T47D (cell line): ENCODE measurements around the gene KLRC3.
A peak's percentile ranks its signal among the peaks of the same experiment; 100 is the strongest.
"Not testable (repeated sequence)": the region's sequence is repeated elsewhere in the genome, so short reads cannot be mapped to it uniquely, and the experiment has no call there.

Experiments
- DNase-seq, 2 experiments: peaks; one replicate each; pipeline versions ENCODE4 v3.0.0 to v3.0.0-alpha.2; 2011 to 2012; ENCODE audit warnings: low read depth in 1 of 2, low spot score in 1 of 2
- JUND ChIP-seq: IDR thresholded peaks from 2 replicates; pipeline ENCODE4 v1.6.1; 2012; ENCODE audit warnings: low read depth
- in situ Hi-C: cut with HindIII; loops from 2 replicates; pipeline ENCODE4 v1.10.0; 2016; ENCODE audit warnings: low sequenced_read_pairs, low pct_unique_long_range_greater_than_20kb

Gene KLRC3

DNA sequence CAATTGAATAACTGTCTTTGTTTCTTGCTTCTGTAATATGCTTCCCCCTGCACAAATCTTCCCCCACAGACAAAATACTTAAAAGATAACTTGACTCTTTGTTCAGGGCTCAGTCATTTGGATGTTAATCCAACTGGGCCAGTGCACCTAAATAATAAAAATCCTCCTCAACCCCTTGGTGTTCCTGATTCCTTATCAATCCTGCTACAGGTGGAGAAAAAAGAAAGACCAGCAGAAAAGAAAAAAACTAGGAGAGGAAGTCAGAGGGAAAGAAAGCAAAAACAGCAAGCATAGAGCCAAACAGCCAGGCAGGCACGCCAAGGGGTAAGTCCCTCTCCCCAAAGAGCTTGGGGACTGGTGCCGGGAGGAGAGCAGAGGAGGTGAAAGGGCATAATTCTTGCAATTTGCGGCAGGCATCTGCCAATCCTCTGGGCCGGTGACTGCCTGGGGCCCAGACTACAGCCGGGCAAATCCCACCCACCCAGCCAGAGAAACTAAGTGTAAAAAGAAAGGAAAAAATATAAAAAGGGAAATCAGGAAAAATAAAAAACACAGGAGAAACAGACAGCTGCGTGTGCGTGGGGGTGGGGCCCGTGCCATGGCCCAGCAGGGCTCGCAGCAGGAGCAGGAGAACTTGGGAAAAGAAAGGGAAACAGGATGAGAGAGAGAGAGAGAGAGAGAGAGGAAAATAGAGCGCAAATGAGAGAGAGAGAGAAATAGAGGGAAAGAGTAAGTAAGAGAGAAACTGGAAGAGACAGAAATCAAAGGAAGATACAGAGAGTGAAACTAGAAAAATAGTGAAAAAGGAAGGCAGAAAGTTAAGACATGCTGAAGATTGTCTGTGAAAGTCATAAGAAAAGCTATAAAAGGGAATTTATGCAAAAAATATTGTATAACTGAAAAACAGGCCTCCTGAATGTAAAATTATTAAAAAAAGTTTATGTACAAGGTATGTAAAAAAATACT is 51.9 kb downstream of the KLRC3 start:
- DNase-seq, result no peak
- TF ChIP-seq JUND, result no peak
- in situ Hi-C loops, result no loop called here

DNA sequence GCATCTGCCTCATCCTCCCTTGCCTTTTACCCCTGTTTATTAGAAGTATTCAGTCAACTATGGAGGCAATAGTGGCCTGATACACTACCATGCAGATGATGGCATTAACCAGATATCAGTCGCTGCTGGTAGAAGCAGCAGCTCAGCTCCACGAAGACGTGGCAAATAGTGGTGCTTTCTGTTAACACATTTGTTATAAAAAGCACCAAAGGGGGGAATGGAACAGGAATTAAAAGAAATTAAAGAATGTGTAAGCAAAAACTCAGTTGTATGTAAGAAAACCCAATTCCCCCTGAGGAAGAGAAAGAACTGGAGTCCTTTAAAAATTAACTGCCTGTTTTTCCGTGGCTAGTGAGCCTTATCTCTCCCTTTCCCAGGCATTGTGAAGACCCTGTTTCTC is 52.7 kb downstream of the KLRC3 start:
- DNase-seq, in situ Hi-C loops: not testable (repeated sequence)

DNA sequence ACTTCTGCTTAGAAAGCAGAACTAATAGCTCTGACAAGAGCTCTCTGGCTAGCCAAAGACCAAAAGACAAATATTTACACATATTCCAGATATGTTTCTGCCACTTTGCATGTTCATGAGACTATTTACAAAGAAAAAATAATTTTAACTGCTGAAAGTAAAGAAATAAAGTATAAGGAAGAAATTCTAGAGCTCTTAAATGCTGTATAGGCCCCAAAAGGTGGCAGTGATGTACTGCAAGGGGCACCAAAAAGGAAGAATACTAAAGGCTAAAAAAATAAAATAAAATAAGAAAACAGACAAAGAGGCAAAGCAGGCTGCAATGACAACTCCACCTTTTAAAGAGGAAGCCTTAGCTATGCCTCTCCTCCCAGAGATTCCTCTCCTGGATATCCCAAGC is 53.5 kb downstream of the KLRC3 start:
- in situ Hi-C loops, result no loop called here
- TF ChIP-seq JUND, result no peak
- peak in 1 of 2 experiments; percentile 63 for DNase-seq

DNA sequence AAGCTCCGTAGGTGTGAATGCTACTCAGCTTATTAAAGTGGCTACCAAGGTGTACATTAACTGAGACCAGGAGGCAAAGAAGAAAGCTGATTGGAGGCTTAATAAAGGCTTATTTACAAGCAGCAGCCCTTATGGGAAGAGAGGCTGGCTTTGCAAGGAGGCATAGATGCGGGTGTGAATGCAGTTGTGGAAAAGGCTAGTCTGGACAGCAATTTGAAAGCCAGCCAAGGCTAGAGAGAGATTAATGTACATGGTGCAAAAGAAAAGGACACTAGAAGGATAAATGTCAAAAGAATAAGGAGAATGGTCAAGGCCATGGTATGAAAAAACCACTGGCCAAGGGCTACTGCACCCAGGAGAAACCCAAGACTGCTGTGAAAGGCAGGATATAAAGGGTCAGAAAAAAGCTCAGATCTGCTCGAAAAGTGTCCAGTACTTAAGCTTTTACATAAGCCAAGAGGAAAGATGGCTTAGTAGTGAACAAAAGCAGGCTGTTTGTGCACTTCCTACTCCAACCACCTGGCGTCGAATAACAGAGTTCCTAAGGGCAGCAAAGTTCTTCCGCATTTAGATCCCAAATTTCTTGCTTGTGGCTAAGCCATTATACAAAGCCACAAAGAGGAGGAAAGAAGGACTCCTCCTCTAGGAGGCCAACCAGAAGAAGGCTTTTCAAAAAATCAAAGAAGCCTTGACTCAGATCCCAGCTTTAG is 54.5 kb downstream of the KLRC3 start:
- peak in 1 of 2 experiments; percentile 51 for DNase-seq

DNA sequence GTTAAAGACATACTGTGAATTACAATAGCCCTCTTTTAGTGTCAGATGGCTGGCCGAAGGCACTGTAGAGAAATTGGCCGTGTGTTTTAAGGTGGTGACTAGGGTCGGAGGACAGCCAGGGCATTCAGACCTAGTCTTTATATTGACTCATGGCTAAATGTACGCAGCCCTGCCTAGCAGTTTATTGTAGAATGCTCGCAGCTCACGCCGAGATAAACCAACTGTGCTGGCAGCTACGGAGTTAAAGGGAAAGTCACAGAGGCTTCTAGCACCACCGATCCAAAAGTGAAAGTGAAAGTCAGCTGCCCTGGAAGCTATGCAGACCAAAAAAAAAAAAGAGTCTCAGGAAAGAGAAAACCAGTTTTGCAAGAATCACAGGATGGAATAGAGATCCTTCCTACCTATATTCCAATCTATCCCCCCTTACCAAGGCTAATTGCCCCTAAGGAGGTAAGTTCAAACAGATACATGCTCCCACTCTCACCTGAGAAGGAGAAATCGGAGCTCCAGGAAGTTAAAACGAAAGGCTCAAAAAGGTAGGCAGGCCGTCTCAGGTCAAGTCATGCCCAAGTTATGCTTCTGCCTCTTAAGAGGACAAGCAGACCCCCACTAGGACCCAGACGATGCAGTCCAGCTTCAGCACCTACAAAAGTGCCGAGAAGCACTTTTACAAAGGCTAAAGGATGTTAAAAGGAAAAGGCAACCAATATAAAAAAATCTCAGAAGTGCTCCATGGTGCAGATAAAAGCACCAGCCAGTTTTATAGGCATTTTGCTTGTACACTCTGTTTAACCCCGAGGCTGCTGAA is 55.4 kb downstream of the KLRC3 start:
- peak in 1 of 2 experiments; percentile 80 for DNase-seq
- in situ Hi-C loops, result no loop called here
- no peak for TF ChIP-seq JUND

More for the DNA sequence above, 54.5 kb downstream of the KLRC3 start:
- in situ Hi-C loops, result no loop called here
- no peak for TF ChIP-seq JUND

DNA sequence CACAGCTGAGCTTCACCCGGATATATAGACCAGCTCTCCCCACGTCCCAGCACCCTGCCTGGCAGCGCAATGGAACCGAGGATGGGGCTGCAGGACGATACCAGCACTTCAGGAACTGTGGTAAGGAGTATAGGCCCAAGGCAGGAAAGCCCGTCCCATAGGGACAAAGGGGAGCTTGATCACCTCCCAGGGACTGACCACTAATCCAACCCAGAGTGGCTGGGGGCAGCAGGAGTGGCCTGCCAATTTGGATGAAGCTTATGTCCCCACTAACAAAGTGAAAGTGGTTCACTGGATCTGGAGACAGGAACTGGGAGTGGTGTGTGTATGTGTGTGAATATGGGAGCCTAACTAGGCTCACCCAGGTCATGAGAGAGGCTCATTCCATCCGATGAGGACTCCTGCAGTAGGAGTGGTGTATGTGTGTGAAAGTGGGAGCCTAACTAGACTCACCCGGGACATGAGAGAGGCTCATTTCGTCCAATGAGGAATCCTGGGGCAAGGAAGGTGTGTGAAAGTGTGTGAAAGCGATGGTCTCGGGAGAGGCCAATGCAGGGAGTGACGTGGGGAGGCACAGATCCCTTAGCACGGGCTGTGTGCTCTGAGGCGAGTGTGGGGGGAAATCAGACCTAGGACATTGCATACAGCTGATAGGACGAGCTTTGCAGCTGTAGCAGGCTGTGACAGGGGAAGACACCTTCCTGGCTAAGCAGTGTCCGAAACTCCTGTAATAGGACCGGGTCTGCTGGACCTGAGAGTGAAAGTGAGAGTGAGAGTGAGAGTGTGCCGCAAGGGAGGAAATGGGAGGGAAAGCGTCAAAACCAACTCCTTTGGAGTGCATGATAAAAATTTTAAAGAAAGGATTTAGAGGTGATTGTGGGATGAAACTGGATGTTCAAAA is 56.2 kb downstream of the KLRC3 start:
- peak in 1 of 2 experiments; percentile 57 for DNase-seq
- in situ Hi-C loops, result no loop called here

DNA sequence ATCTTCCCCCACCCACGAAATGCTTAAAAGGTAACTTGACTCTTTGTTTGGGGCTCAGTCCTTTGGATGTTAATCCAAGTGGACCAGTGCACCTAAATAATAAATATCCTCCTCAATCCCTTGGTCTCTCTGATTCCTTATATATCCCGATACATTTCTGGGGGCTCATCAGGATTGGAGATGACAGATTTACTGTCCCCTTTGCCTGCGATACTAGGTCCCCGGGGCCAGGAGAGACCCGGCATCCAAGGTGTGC is 56.8 kb downstream of the KLRC3 start:
- DNase-seq, result no peak
- TF ChIP-seq JUND, result no peak
- in situ Hi-C loops, result no loop called here

More for the DNA sequence above, 56.2 kb downstream of the KLRC3 start:
- TF ChIP-seq JUND, result no peak

DNA sequence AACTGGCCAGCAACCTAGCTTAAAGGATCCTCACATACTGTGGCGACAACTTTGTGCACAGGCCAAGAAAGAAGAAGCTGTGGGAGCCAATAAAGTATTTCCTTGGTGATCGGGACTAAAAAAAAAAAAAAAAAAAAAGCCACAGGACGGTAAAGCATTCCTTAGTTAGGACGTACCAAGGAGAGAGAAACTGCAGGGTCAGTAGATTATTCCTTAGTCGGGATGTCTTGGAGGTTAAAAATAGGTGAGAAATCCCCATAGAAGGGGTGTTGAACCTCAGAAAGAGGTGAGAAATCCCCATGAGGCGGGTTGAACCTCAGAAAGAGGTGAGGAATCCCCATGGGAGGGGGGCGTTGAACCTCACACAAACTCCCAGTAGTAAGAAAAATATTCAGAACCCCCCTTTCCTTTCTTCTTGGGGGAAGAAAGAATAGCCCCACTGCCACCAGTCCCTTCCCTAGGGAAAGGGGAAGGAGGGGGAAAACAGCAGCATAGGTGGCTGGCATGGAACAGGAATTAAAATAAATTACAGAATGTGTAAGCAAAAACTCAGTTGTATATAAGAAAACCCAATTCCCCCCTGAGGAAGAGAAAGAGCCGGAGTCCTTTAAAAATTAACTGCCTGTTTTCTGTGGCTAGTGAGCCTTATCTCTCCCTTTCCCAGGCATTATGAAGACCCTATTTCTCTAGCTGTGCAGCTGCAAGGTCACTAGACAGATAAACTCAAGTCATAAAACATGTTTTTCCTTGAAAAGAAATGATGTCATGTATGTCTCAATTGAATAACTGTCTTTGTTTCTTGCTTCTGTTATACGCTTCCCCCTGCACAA is 57.4 kb downstream of the KLRC3 start:
- DNase-seq, result no peak
- in situ Hi-C loops, result no loop called here
- TF ChIP-seq JUND, result no peak

DNA sequence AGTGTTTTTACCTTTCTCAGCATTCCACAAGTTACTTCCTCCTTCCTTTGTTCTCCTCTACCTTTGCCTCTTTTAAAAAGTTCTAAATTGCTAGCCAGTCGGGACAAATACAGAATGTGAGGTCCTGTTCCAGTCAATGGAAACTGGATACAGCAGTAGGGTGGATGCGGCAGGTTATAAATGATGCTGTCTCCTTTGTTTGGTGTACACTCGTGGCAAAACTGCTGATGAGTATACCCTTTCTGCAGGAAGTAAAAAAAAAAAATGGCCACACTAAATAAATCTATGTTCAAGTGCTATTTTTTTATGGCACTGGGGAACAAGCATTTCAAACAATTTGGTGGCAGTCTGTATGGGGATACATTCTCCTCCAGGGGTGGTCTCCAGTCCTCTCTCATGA is 58.1 kb downstream of the KLRC3 start:
- in situ Hi-C loops, result no loop called here
- TF ChIP-seq JUND, result no peak
- DNase-seq, result peak in 1 of 2 experiments; percentile 15
